H1 (cell line): ENCODE data around the gene ECD.

Experiments
- BRCA1 ChIP-seq: IDR thresholded peaks from 2 replicates; pipeline ENCODE4 v1.6.1; 2012; ENCODE audit warnings: low read depth, low read length, improper control_type of control experiment
- CTCF ChIP-seq, 3 experiments: IDR thresholded peaks; 1 replicate in 2 of 3; 2 replicates in 1 of 3; pipeline versions ENCODE4 v1.5.1 to v1.6.1; 2011; ENCODE audit warnings: low read length in 3 of 3, mild to moderate bottlenecking in 3 of 3, inconsistent platforms in 2 of 3, low read depth in 1 of 3, moderate library complexity in 1 of 3; ENCODE audit not compliant: insufficient read depth in 1 of 3; ENCODE audit errors: control extremely low read depth in 1 of 3
- EGR1 ChIP-seq: IDR thresholded peaks from 2 replicates; pipeline ENCODE4 v1.6.1; 2011; ENCODE audit warnings: low read depth, low read length, borderline replicate concordance
- EZH2 ChIP-seq: fragments of 200-600 bp; sonication (generic); IDR thresholded peaks from 2 replicates; pipeline ENCODE4 v1.7.1; 2012; ENCODE audit warnings: low read depth, mild to moderate bottlenecking, moderate library complexity, low read length, inconsistent platforms; ENCODE audit not compliant: severe bottlenecking
- POLR2A ChIP-seq, 2 experiments: IDR thresholded peaks; 1 replicate in 1 of 2; 2 replicates in 1 of 2; pipeline ENCODE4 v1.6.1; 2011; ENCODE audit warnings: low read depth in 2 of 2, low read length in 2 of 2, mild to moderate bottlenecking in 2 of 2; ENCODE audit errors: control extremely low read depth in 1 of 2
- POLR2AphosphoS5 ChIP-seq: IDR thresholded peaks from 2 replicates; pipeline ENCODE4 v1.6.1; 2011; ENCODE audit warnings: low read depth, low read length
- RAD21 ChIP-seq, 2 experiments: IDR thresholded peaks in 1 of 2; conservative IDR thresholded peaks in 1 of 2; 2 replicates each; pipeline ENCODE4 v1.6.1; 2011; ENCODE audit warnings: low read depth in 2 of 2, low read length in 2 of 2, improper control_type of control experiment in 1 of 2, inconsistent platforms in 1 of 2, mild to moderate bottlenecking in 1 of 2, moderate library complexity in 1 of 2
- RBBP5 ChIP-seq: IDR thresholded peaks from 2 replicates; pipeline ENCODE4 v1.7.1; 2012; ENCODE audit warnings: low read depth, mild to moderate bottlenecking, inconsistent platforms, low read length, moderate library complexity, borderline replicate concordance
- SIN3A ChIP-seq, 2 experiments: IDR thresholded peaks in 1 of 2; conservative IDR thresholded peaks in 1 of 2; 2 replicates each; pipeline ENCODE4 v1.6.1; 2011 to 2012; ENCODE audit warnings: low read length in 2 of 2, improper control_type of control experiment in 1 of 2, low read depth in 1 of 2, mild to moderate bottlenecking in 1 of 2
- USF2 ChIP-seq: IDR thresholded peaks from 2 replicates; pipeline ENCODE4 v1.6.1; 2011; ENCODE audit warnings: low read length, improper control_type of control experiment
- YY1 ChIP-seq: IDR thresholded peaks from 2 replicates; pipeline ENCODE4 v1.6.1; 2011; ENCODE audit warnings: low read depth, mild to moderate bottlenecking, low read length

GRCh38 chr10:73119952-73120351 lies 47.9 kb downstream of the ECD start:
- TF ChIP-seq CTCF (IDR thresholded peaks at IDR 0.05; ENCODE audit: control extremely low read depth in 1 of 3, insufficient read depth in 1 of 3, low read depth in 1 of 3, low read length in 3 of 3) (no peak), POLR2AphosphoS5 (no peak), EGR1 (no peak), EZH2 (no peak), USF2 (no peak), RAD21 (IDR thresholded peaks at IDR 0.05 in 1 of 2, conservative IDR thresholded peaks at IDR 0.05 in 1 of 2; ENCODE audit: low read depth in 2 of 2, low read length in 2 of 2) (no peak), SIN3A (conservative IDR thresholded peaks at IDR 0.05 in 1 of 2, IDR thresholded peaks at IDR 0.05 in 1 of 2; ENCODE audit: low read depth in 1 of 2, low read length in 2 of 2) (no peak), BRCA1 (no peak), POLR2A (IDR thresholded peaks at IDR 0.05; ENCODE audit: control extremely low read depth in 1 of 2, low read depth in 2 of 2, low read length in 2 of 2) (no peak), YY1 (no peak), RBBP5 (no peak)
